K562 (cell line): ENCODE measurements around the gene COL7A1. TPM values are rescaled to one million over a fixed set of nuclear protein-coding genes. Genes with fewer than 3 reads are reported as not detected.
A peak's percentile ranks its signal among the peaks of the same experiment; 100 is the strongest.

Experiments used
- CTBP1 ChIP-seq: fragments of 450-650 bp; IDR thresholded peaks from 2 replicates; pipeline ENCODE4 v1.6.1; 2016; ENCODE audit warnings: borderline replicate concordance
- HLTF ChIP-seq: fragments of 450-650 bp; IDR thresholded peaks from 2 replicates; pipeline ENCODE4 v1.6.1; 2016
- LEF1 ChIP-seq: fragments of 450-650 bp; IDR thresholded peaks from 2 replicates; pipeline ENCODE4 v1.6.1; 2016; ENCODE audit warnings: mild to moderate bottlenecking
- NCOA6 ChIP-seq: fragments of 450-650 bp; IDR thresholded peaks from 2 replicates; pipeline ENCODE4 v1.6.1; 2017; ENCODE audit warnings: mild to moderate bottlenecking
- POU5F1 ChIP-seq: fragments of 150-350 bp; IDR thresholded peaks from 2 replicates; pipeline ENCODE4 v1.6.1; 2014; ENCODE audit warnings: borderline replicate concordance, low read length, low read depth, mild to moderate bottlenecking; ENCODE audit not compliant: partially characterized antibody
- RAD21 ChIP-seq, 2 experiments: fragments of 250-450 bp in 1 of 2; fragments of 450-650 bp in 1 of 2; sonication (Bioruptor Pico) in 1 of 2; formaldehyde crosslinking in 1 of 2; IDR thresholded peaks in 1 of 2; conservative IDR thresholded peaks in 1 of 2; 2 replicates each; pipeline versions ENCODE4 v1.4.0 to v1.8.0; 2020 to 2022; ENCODE audit warnings: mild to moderate bottlenecking in 2 of 2, moderate library complexity in 1 of 2
- RHOXF2B ChIP-seq: fragments of 250-450 bp; sonication (Bioruptor Pico); conservative IDR thresholded peaks from 2 replicates; pipeline ENCODE4 v1.5.1; 2021
- SMC3 ChIP-seq: conservative IDR thresholded peaks from 2 replicates; pipeline ENCODE4 v1.6.1; 2011; ENCODE audit warnings: low read depth, low read length, improper control_type of control experiment; ENCODE audit not compliant: insufficient read depth
- SPI1 ChIP-seq: IDR thresholded peaks from 2 replicates; pipeline ENCODE4 v1.6.1; 2011; ENCODE audit warnings: low read depth, low read length, control low read depth, borderline replicate concordance
- ZBTB43 ChIP-seq: sonication (generic); formaldehyde crosslinking; IDR thresholded peaks from 2 replicates; pipeline ENCODE4 v1.8.0; 2023; ENCODE audit warnings: mild to moderate bottlenecking, missing genetic modification reagents
- ZNF384 ChIP-seq: IDR thresholded peaks from 2 replicates; pipeline ENCODE4 v1.6.1; 2012; ENCODE audit warnings: low read depth, low read length, improper control_type of control experiment
- ZNF764 ChIP-seq: fragments of 250-450 bp; sonication (Bioruptor Pico); IDR thresholded peaks from 2 replicates; pipeline ENCODE4 v1.4.0; 2020; ENCODE audit warnings: low read depth, mild to moderate bottlenecking, moderate library complexity
- polyA plus RNA-seq, 8 experiments: library from polyadenylated mRNA; depleted of rRNA in 4 of 8; stranded (reverse) in 5 of 8; unstranded in 3 of 8; fragments of >200 nt; fragmentation: Nextera tagmentation in 2 of 8; fragmentation: Illumina TruSeq in 1 of 8; extraction: Ambion mirVana in 2 of 8; extraction: Trizol in 1 of 8; gene quantifications; 2 replicates each; pipeline versions ENCODE4 v1.2.1 to v1.2.3, GENCODE V29; 2011 to 2014; ENCODE audit warnings: inconsistent platforms in 1 of 8, missing spikeins in 1 of 8
- total RNA-seq, 7 experiments: library from RNA; depleted of rRNA in 6 of 7; stranded (reverse); fragments of >200 nt in 6 of 7; fragmentation: Illumina TruSeq in 2 of 7; extraction: Trizol in 2 of 7; gene quantifications; 2 replicates each; pipeline versions ENCODE4 v1.2.1 to v1.2.3, GENCODE V29; 2011 to 2021; ENCODE audit warnings: low replicate concordance in 1 of 7
- TF ChIP-seq, protein P1 (sequence below): sonication (generic); formaldehyde crosslinking; IDR thresholded peaks from 2 replicates; pipeline ENCODE4 v1.8.0; 2022; ENCODE audit warnings: missing genetic modification reagents, mild to moderate bottlenecking, moderate library complexity, borderline replicate concordance
- TF ChIP-seq, protein P2 (sequence below): fragments of 250-450 bp; sonication (Bioruptor Pico); IDR thresholded peaks from 2 replicates; pipeline ENCODE4 v1.6.1; 2021; ENCODE audit warnings: mild to moderate bottlenecking
- TF ChIP-seq, protein P3 (sequence below): fragments of 450-650 bp; formaldehyde crosslinking; IDR thresholded peaks from 2 replicates; pipeline ENCODE4 v1.4.0; 2020; ENCODE audit warnings: mild to moderate bottlenecking, moderate library complexity

The COL7A1 gene
- total and polyA plus RNA-seq, 9 of the 15 experiments (the other 6 are each of a cell fraction or from before 2014, with no cell fraction given): 0.09 to 0.66 (median 0.35) TPM; not detected in 3

DNA sequence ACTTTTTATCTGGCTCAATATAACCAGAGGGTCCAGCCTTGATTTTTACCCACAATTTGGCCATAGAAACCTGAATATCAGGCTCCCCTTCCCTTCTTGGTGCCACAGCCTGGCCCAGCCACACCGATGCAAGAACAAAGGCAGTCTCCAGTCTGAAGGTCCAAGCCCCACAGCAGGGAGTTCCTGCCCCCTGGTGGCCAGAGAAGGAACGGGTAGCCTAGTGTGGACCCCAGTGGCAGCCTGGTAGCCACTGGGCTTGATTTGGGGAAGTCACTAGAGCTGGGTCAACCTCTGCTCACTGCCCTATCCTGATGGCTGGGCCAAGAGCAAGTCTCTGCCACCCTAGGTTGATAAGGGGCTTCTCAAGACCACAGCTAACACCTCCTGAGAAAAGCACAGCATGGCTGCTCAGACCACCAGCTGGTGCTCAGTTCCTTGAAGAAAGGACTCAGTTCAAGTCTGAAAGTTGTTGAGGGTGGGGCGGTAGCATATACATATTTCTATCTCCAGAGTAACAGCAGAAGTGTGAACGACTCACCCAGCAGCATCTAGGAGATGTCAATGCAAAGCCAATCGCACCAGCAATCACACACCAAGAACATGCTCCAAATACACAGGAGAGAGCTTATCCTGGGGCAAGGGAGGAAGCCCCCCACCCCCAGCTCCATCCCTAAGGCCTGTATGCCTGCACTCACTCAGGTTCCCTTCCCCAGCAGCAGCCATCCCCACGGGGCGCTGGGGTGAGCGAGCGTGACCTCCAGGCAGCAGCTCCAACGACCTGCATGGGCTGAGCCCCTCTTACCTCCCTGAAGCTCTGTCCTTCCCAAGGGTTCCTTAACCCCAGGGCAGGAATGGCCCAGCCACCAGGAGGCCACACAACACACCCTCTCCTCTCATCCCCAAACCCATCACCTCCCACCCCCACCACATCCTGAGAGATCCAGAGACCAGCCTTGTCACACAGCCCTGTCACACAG, 46.1 kb downstream of the COL7A1 start (continued):
- no peak for TF ChIP-seq ZNF384
- TF ChIP-seq, protein P1, sequence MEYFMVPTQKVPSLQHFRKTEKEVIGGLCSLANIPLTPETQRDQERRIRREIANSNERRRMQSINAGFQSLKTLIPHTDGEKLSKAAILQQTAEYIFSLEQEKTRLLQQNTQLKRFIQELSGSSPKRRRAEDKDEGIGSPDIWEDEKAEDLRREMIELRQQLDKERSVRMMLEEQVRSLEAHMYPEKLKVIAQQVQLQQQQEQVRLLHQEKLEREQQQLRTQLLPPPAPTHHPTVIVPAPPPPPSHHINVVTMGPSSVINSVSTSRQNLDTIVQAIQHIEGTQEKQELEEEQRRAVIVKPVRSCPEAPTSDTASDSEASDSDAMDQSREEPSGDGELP (CRISPR knock-in tag): peak; percentile 24; the same call in 1 of the 2 replicates
- TF ChIP-seq LEF1: no peak
- peak; percentile 77 for TF ChIP-seq SMC3
- TF ChIP-seq SPI1: peak; percentile 49; the same call in 1 of the 2 replicates
- no peak for TF ChIP-seq RHOXF2B (CRISPR knock-in tag)
- TF ChIP-seq NCOA6: no peak
- no peak for TF ChIP-seq ZNF764
- peak; percentile 12; the same call in 1 of the 2 replicates for TF ChIP-seq CTBP1
- TF ChIP-seq HLTF: no peak
- TF ChIP-seq ZBTB43: no peak
- TF ChIP-seq, protein P2, sequence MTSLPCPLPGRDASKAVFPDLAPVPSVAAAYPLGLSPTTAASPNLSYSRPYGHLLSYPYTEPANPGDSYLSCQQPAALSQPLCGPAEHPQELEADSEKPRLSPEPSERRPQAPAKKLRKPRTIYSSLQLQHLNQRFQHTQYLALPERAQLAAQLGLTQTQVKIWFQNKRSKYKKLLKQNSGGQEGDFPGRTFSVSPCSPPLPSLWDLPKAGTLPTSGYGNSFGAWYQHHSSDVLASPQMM (CRISPR knock-in tag): no peak
- TF ChIP-seq, protein P3, sequence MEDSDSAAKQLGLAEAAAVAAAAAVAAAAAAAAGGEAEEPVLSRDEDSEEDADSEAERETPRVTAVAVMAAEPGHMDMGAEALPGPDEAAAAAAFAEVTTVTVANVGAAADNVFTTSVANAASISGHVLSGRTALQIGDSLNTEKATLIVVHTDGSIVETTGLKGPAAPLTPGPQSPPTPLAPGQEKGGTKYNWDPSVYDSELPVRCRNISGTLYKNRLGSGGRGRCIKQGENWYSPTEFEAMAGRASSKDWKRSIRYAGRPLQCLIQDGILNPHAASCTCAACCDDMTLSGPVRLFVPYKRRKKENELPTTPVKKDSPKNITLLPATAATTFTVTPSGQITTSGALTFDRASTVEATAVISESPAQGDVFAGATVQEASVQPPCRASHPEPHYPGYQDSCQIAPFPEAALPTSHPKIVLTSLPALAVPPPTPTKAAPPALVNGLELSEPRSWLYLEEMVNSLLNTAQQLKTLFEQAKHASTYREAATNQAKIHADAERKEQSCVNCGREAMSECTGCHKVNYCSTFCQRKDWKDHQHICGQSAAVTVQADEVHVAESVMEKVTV (CRISPR knock-in tag): 0 out of 2 replicates have a peak, but pooled peaks have one; percentile 9
- peak; percentile 60 to 82 for TF ChIP-seq RAD21 (CRISPR knock-in tag; conservative IDR thresholded peaks at IDR 0.05 in 1 of 2, IDR thresholded peaks at IDR 0.05 in 1 of 2)
- TF ChIP-seq POU5F1: no peak
